HG02610 (cell line): ENCODE results near the gene MAG.
"Not testable (repeated sequence)": the region's sequence is repeated elsewhere in the genome, so short reads cannot be mapped to it uniquely, and the experiment has no call there.

Source experiments
- ATAC-seq: cut with Tn5 transposase; IDR thresholded peaks from one replicate; pipeline ENCODE4 v1.9.1; 2021; ENCODE audit warnings: mild to moderate bottlenecking, moderate library complexity; ENCODE audit not compliant: unreplicated experiment

Gene MAG

GRCh38 chr19:35279374-35279773 lies 12.6 kb upstream of the MAG start:
- no peak for ATAC-seq

DNA sequence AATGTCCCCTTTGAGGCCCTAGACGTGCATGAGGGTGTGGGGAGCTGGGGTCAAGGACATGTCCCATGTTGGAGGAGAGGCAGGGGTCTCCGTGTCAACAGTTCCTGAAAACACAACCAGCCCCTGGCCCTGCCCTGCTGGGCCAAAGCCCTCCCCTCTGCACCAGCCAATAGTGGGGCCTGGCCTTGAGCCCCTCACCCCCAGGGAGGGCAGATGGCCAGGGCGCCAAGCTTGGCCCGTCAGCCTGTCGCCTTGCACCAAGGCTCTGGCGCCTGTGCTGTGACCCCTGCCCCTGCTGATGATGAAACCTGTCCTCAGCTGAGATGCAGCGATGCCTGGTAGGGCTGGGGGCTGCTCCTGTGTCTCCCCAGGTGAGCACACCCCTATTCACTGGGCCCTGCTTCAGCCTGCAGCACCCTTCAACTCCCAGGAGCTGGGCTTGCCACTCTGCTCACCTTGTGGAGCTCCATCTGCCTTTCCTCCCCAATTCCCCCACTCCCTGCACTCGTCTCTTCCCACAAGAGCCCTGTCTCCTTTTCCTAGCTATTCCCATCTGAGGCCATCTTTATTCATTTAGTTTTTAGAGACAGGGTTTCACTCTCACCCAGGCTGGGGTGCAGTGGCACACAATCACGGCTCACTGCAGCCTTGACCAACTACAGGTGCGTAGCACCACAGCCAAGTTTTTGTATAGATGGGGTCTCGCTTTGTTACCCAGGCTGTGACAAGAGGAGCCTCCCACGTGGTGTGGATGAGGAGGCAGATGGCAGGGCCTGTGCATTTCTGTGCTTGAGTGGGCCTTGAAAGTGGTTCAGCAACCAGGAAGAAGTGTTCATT lies 11.8 kb upstream of the MAG start:
- no peak for ATAC-seq

DNA sequence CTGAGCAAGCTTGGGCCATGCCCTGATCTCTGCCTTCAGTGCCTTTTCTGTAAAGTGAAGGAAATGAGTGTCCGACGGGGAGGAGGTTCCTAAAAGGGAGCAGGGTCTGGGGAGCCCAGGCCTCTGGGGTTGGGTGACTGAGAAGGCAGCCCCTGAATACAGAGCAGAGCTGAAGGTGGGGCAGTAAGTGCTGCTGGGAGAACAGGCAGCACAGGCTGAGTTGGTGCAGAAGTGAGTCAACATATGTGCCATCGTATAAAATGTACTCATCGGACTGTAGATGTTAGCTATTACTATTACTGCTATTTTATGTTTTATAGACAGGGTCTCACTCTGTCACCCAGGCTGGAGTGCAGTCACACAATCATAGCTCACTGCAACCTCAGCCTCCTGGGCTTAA lies 10.7 kb upstream of the MAG start:
- no peak for ATAC-seq

DNA sequence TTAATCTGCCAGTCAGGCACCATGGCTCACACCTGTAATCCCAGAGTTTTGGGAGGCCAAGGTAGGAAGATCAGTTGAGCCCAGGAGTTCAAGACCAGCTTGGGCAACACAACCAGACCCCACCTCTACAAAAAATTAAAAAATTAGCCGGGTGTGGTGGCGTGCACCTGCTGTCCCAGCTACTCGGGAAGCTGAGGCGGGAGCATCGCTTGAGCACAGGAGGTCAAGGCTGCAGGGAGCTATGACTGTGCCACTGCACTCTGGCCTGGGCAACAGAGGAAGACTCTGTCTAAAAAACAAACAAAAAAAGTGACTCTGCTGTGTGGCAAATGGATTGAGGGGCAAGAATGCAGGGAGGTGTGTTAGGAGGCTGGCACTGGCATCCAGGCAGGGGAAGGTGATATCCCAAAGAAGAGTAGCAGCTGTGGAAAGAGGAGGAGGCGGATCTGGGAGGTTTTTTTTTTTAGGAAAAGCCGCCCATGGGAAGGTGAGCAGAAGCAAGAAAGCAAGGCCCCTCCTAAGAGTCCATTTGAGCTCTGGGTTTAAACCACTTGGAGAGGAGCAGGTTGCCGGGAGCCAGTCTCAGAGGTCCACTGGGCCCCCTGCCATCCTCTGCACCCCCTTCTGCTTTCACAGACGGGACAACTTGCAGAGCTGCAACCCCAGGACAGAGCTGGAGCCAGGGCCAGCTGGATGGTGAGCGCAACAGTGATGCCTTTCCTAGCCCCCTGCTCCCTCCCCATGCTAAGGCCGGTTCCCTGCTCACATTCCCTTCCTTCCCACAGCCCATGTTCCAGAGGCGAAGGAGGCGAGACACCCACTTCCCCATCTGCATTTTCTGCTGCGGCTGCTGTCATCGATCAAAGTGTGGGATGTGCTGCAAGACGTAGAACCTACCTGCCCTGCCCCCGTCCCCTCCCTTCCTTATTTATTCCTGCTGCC lies 7.5 kb upstream of the MAG start:
- ATAC-seq: no peak

DNA sequence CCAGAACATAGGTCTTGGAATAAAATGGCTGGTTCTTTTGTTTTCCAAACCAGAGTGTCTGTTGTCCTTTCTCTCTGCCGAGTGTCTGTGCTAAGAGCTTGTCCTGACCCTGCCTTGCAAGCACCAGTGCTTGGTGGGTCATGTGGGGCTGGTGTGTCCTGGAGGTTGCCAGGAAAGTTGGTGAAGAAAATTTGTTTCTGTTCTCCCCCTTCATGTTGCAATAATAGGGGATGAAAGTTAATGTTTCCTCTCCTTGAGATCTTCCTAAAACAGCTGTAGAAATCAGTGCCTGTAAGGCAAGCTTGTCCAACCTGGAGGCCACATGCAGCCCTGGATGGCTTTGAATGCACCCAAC lies 6.9 kb upstream of the MAG start:
- ATAC-seq: no peak

DNA sequence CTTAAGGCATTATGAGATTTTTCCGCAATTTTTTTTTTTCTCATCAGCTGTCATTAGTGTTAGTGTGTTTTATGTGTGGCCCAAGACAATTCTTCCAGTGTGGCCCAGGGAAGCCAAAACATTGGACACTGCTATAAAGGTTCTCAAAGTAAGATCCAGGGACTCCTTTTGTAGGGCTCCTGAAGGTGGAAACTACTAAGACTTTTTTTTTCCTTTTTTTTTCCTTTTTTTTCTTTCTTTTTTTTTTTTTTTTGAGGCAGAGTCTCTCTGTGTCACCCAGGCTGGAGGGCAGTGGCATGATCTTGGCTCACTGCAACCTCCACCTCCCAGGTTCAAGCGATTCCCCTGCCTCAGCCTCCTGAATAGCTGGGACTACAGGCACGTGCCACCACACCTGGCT lies 6.5 kb upstream of the MAG start:
- ATAC-seq: not testable (repeated sequence)

DNA sequence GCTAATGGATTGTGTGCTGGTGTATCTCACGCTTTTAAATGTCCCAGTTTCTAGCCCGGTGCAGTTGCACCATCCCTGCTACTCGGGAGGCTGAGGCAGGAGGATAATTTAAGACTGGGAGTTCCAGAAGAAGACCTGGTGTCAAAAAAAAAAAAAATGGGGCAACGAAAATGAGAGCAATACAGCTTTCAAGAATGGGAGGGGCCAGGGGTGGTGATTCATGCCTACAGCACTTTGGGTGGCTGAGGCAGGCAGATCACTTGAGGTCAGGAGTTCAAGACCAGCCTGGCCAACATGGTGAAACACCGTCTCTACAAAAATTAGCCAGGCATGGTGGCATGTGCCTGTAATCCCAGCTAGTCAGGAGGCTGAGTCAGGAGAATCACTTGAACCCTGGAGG lies 5.9 kb upstream of the MAG start:
- not testable (repeated sequence) for ATAC-seq

DNA sequence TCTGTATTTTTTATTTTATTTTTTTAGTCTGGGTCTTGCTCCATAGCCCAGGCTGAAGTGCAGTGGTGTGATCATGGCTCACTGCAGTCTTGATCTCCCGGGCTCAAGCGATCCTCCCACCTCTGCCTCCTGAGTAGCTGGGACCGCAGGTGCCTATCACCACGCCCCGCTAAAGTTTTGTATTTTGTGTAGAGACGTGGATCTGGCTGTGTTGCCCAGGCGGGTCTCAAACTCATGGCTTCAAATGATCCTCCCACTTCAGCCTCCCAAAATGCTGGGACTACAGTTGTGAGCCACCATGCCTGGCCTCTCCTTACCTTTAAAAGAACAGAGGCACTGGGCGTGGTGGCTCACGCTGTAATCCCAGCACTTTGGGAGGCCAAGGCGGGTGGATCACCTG lies 4.2 kb upstream of the MAG start:
- no peak for ATAC-seq

DNA sequence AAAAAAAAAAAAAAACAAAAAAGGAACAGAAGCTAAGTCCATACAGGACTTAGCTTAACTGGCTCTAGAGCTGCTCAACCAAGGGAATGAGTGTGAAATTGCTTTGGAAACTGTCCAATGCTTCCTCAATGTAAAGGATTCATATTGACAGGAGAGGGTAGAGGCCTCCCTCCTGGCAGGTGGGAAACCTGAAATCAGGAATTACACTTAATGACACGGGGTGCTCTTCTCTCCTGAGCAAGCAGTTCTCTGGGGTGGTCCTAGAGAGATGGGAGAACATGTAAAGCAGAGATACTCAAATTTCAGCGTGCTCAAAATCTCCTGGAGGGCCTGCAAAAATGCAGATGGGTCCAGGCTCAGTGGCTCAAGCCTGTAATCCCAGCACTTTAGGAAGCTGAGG lies 3.6 kb upstream of the MAG start:
- ATAC-seq: no peak

DNA sequence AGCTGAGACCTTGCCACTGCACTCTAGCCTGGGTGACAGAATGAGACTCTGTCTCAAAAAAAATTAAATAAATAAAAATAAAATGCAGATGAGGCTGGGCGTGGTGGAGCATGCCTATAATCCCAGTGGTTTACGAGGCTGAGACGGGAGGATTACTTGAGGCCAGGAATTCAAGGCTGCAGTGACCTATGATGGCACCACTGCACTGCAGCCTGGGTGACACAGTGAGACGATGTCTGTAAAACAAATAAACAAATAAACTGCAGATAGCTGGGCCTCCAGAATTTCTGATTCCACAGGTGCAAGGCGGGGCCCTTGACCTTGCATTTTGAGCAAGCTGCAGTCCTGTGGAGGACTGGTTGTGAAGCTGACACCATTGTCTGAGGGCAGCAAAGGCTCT lies 3.1 kb upstream of the MAG start:
- ATAC-seq: no peak

DNA sequence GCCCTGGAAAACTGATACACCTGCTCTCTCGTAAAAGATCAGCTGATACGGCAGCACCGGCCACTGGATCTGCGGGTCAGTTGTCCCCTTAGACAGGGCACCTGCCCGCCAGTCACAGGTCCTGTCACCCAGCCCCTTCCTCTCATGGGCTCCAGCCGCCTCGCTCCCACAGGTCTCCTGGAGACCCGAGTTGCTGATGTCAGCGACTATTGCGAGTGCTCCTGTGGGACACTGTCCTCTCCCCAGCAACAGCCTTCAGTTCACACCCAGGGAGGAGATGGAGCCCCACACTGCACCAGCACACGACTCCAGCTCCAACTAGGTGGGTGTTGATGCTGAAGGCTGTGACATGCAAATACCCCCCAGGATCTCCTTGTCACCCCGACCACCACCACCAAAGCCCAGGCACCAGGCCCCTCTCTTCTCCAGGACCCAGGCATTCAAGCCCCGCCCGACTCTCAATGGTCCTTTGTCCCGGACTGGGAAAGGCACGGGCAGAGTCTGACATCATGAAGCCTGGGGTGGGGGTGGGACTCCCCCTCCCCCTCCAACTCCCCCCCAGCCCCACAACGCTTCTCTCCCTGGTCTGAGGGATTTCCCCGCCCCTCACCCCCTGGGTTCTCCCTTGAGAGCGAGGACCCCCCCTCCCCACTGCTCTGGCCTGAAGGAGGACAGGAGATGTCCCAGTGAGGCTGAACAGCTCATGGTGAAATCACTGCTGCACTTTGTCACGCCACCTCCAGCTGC lies 1.4 kb upstream of the MAG start:
- ATAC-seq: no peak

DNA sequence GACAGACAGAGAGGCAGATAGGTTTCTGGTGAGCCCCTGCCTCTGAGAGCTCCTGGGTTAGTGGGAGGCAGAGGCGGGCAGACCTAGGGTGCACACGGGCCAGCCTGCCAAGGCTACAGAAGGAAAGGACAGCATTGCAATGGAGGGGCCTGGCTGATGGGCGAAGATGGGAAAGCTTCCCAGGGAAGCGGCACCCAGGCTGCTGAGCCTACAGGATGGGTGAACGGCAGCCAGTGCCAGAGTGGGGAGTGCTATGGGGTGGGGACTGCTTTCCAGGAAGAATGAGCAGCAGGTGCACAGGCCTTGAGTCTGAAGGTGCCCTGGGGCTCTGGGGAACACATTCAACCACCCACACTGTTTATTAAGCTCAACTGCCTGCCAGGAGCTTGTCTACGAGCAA lies 702 bp upstream of the MAG start:
- no peak for ATAC-seq

- no peak for ATAC-seq
These were observed 731 bp downstream of the MAG start for GRCh38 chr19:35292421-35293362.

GRCh38 chr19:35293363-35293739 lies 1.4 kb downstream of the MAG start:
- no peak for ATAC-seq

DNA sequence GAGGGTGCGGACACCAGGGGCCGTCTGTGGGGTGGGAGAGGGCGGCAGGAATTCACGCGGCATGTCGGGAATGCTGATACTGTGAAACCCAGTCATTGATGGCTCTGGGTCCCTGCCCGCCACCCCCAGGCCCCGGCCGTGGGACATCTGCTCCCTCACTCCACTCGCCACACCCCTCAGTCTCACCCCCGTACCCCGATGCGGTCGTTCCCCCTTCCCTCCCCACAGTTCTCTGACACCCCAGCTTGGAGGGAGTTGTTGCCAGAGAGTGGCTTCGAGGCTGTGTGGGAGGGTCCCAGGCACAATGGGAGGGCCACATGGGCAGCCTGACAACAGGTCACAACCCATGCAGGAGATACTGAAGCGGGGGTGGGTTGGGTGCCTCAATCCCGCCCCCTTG lies 1.8 kb downstream of the MAG start:
- no peak for ATAC-seq

- no peak for ATAC-seq
These were observed 2.4 kb downstream of the MAG start for GRCh38 chr19:35294328-35294727.

DNA sequence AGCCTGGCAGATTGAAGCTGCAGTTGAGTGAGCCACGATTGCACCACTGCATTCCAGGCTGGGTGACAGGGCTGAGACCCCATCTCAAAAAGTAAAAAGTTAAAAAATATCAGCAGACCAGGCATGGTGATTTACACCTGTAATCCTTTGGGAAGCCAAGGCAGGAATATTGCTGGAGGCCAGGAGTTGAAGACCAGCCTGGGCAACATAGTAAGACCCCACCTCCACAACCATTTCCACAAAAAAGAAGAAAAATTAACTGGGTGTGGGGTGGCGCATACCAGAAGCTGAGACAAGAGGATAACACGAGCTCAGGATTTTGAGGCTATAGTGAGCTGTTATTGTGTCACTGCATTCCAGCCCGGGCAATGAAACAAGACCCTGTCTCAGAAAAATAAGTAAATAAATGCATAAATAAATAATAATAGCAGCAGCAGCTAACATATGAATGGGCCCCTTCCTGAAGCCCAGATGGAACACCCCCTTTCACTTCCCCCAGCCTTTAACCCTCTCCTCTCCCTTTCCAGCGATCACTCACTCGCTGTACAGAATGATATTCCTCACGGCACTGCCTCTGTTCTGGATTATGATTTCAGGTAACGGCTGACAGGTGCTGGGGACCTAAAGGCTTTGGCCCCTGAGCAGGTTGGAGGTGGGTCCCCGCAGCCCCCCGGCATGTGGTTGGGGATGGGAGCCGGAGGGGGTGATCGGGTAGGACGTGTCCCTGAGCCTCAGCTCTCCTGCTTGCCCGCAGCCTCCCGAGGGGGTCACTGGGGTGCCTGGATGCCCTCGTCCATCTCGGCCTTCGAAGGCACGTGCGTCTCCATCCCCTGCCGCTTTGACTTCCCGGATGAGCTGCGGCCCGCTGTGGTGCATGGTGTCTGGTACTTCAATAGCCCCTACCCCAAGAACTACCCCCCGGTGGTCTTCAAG lies 3.2 kb downstream of the MAG start:
- no peak for ATAC-seq

- no peak for ATAC-seq
These were observed 4.0 kb downstream of the MAG start for GRCh38 chr19:35295792-35296462.
